ENCODE measurements around the gene ZNF443.

DNA sequence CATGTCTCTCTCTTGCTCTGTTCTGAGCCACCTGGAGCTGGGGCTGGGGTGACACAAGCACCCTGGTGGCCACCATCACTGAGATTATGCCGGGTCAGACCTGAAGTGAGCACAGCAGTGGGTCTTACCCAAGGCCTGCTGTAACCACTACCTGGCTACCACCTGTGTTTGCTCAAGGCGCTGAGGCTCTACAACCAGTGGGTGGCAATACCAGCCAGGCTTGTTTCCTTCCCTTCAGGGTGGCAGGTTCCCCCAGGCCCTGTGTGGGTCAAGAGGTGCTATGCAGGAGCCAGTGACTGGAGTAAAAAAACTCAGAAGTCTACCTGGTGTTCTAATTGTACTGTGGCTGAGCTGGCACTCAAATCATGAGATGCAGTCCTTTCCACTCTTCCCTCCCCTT is 8.0 kb upstream of the ZNF443 start:
- TF ChIP-seq, protein P1, sequence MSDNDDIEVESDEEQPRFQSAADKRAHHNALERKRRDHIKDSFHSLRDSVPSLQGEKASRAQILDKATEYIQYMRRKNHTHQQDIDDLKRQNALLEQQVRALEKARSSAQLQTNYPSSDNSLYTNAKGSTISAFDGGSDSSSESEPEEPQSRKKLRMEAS (IDR thresholded peaks at IDR 0.05): no peak
- TF ChIP-seq EP300 (IDR thresholded peaks at IDR 0.05; ENCODE audit: borderline replicate concordance) (no peak), NFIC (IDR thresholded peaks at IDR 0.05) (no peak), RAD21 (IDR thresholded peaks at IDR 0.05; ENCODE audit: low read depth) (no peak), CEBPB (IDR thresholded peaks at IDR 0.05) (no peak), ZBTB7A (IDR thresholded peaks at IDR 0.05; ENCODE audit: low read depth) (no peak), TAF1 (IDR thresholded peaks at IDR 0.05; ENCODE audit: low read depth) (no peak), EGR1 (IDR thresholded peaks at IDR 0.05) (no peak), CREB1 (IDR thresholded peaks at IDR 0.05; ENCODE audit: low read depth) (no peak)
